ENCODE results near the gene TBX21. TPM values are rescaled to one million over a fixed set of nuclear protein-coding genes. Genes with fewer than 3 reads are reported as not detected.

TBX21 gene
- polyA plus RNA-seq, 10 donors, result 0.13 to 0.66 (median 0.20) TPM; not detected in 1

DNA sequence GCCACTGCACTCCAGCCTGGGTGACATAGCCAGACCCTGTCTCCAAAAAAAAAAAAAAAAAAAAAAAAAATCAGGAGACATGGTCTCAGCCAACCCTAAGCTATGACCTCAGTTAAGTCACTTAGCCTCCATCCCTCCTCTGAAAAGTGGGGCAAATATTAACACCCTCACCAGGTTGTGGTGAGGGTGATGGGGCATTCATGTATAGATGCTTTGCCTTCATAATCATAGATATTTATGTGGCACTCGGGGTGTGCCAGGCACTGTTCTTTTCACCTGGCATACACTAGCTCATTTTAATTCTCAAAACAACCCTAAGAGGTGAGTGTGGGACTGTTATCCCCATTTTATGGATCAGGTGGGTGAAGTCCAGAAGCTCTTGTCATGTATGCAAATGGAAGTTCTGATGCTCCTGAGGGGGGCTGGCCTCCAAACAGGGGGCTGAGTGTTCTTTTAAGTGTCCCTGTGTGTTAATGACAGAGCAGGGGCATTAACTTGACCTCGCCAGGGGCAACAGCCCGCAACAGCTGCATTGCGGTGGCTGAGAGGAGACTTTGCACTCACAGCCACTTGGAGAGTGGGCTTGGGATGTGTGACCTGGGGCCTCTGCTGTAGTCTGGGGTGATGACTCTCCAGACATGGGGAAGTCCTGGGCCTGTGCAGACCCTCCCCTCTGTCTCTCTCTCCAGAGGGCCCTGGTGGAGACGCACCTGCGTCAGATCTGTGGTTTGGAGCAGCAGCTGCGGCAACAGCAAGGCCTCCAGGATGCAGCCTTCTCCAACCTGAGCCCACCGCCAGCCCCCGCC, 34.9 kb upstream of the TBX21 start:
- no peak for DNase-seq

- DNase-seq, result peak; percentile 33 to 57 (median 37)
These were observed 34.1 kb upstream of the TBX21 start for GRCh38 chr17:47698749-47699535.

- no peak for DNase-seq
These were observed 33.5 kb upstream of the TBX21 start for GRCh38 chr17:47699536-47699840.

- no peak for DNase-seq
These were observed 32.3 kb upstream of the TBX21 start for GRCh38 chr17:47700471-47701449.

- DNase-seq, result peak in 1 of 3 donors; percentile 61
These were observed 31.4 kb upstream of the TBX21 start for GRCh38 chr17:47701608-47702007.

DNA sequence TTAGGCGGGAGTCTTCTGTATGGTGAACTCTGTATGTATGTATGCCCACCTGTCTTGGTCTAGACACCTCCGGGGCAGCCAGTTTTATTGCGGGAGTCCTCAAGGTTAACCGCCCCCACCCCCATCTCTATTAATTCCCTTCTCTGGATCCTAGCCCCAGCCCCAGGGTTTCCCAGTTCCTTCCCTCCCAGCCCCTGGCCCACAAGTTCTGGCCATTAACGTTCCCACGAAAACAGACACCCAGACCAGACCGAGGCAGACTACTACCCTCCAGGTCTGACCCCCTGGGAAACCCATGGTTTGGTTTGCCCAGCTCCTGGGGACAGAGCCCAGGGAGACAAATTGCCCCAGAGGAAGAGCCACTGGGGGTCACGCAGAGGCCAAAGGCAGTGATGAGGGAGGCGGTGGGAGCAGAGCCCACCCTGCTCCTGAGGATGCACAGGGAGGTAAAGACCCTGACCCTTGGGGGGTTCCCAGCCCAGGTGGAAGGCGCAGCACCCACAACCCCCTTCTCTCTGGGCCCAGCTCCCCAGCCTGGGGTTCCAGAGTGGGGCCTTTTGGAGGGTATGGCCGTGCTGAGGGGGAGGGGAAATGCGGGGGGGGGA, 30.5 kb upstream of the TBX21 start:
- no peak for DNase-seq

DNA sequence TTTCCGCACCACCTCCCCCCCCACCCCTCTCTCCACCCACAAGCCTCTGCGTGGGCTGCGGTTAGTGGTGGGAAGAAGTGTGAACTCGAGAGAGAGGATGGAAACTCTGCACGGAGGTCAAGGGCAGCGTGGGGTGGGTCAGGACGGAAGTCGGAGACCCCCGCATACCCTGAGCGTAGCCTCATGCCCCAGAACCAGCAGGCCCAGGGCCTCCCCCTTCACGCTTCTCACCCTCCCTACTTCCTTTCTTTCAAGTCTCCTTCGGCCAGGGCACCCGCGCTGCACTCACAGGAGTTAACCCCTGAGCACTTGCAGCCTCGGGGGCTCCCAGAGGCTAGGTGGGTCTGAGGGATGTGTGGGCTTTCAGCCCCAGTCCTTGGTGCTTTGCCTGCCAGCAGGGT, 29.8 kb upstream of the TBX21 start:
- DNase-seq, result no peak

DNA sequence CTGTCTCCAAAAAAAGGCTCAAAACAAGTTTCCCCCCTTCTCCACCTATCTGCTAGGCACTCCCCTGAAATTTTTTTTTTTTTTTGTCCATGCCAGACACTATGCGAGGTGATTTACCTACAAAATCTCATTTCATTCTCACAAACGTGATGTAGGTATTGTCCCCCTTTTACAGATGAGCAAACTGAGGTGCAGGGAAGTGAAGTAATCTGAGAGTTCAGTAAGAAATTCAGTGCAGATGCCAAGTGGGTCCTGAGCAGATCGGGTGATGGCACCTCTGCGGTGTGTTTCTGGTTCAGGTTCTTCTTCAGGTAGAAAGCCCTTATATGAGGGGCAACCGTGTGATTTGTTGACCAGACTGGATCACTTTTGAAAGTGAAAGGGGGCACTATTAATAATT, 29.4 kb upstream of the TBX21 start:
- DNase-seq, result no peak

DNA sequence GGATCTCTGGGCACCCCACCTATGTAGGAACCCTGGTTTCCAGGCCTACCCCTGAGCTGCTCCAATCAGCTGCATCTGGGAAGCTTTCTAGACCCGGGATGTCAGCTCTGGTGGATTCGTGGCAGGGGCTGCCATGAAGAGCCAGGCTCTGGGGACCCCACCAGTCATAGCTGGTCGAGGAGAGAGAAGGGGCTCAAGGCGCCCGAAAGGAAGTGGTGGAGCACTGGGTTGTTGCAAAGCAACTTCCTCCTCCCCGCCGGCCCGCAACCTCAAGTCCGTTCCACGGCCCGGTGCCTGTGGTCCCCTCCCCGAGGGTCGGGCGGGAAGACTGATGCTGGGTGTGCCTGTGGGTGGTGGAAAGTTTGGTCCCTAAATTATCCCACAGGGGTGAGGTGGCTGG, 28.9 kb upstream of the TBX21 start:
- DNase-seq, result no peak

- DNase-seq, result no peak
These were observed 28.3 kb upstream of the TBX21 start for GRCh38 chr17:47704736-47705135.

DNA sequence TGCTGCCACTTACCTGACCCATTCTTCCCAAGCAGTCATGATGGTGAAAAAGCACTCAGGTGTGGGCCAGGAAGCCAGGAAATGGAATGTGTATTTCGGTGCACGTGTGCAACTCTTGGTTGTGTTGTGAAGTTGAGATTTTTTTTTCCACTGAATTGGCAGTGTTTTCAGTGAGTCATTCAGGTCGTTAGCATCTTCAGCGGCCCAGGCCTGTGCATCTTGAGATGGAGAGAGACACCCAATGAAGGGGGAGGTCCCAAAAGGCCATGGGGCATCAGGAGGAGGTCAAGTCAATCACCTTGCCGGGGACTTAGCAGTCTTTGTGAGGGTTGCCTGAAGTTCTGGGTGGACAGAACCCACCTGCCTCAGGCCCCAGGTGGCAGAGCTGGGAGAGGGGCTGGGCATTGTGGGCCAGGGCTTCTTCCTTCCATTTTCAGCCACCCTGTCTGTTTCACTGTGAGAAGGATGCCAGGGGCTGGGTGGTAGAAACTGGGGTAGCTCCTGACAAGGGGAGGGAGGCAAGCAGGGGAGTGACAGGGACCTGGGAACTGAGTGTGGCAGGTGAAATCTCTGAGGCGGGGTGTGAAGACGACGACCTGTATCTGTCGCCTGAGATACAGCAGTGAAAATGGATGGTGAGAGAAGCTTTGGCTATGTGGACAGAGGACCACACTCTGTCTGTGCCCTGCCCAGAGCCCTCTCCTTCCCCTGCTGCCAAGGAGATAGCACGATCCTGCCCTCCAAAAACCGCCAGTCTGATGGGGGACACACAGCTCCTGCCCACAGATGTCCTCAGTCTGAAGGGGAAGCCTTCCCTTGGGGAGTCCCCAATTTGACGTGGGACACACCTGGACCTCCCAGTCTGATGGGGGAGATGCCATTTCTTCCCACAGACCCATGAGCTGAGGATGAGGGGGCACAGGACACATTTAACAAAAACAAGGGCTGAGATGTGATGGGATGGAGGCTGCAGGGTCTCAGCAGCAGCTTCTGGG, 27.2 kb upstream of the TBX21 start:
- DNase-seq, result no peak

DNA sequence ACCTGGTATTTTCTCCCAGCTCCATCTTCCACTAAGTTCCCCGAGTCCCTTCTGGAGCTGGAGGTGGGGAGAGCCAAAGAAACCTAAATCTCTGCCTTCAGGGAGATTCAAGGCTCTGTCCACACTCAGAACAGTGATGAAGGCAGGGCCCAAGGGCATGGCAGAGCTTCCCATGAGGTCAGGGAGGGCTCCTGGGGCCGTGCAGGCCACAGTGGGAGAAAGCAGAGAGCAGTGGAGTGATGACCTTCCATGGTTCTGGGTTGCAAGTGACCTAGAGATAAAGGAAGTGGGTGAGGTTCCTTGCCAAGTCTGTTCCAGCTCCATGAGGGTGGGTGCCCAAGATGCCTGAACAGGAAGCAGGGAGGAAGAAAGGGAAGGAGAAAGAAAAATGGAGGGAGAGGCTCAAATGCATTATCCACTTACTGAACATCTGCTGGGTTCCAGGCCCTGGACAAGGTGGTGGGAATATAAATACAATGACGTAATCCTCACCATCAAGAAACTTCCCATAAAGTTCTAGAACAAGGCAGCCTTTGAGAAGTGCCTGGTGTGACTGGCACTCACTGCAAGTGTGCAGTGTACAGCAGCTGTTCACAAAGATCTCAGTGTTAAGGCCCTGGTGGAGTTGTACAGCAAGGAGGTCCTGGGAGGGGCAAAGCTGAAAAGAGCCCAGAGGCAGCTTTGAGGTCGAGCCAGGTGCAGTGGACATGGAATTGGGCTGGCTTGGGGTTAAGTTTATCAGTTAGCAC, 25.8 kb upstream of the TBX21 start:
- peak in 2 of 3 donors; percentile 17 to 36 for DNase-seq

GRCh38 chr17:47707884-47708283, 25.2 kb upstream of the TBX21 start:
- DNase-seq, result no peak

GRCh38 chr17:47708312-47708863, 24.6 kb upstream of the TBX21 start:
- DNase-seq, result no peak

GRCh38 chr17:47708864-47709541, 24.0 kb upstream of the TBX21 start:
- peak in 1 of 3 donors; percentile 52 for DNase-seq

- no peak for DNase-seq
These were observed 23.4 kb upstream of the TBX21 start for GRCh38 chr17:47709594-47709993.

DNA sequence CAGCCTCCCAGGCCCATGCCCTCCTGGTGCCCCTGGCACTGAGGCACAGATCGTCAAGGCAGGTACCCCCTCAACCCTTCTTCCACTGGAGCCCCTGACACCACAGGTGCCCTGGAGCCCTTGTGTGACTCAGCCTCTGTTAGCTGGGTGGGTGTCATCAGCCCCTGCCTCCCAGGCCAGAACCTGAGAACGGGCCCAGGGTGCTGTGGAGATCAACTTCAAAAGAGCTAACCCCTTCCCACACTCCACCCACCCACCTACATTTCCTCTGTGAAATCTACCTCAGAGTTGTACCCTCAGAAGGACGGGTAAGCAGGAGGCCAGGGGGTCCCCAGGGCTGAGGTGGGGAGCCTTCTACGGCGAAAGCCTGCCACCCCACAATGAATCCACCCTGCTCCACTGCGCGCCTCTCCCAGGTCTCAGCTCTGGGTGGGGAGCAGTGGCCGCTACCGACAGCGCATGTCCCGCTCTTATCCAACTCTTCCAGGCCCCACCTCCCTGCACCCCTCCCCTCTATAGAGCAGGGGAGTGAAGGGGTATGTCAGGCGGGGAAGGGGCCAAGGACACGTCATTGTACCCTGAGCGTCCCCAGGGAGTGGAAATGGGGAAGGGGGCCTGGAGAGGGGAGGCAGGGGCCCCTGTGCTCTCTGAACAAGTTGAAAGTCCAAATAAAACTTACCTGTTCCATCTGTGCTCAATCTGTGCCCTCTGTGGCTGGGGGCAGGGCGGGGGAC, 21.5 kb upstream of the TBX21 start:
- DNase-seq, result no peak

Data from muscle of back (tissue), 11 donors.